ENCODE data around the gene MAP3K9.

MAP3K9 gene

GRCh38 chr14:70731447-70732239 lies 77.7 kb downstream of the MAP3K9 start:
- H3K9me3 ChIP-seq (ENCODE audit: control insufficient read depth in 5 of 5, low read length in 5 of 5): no peaks in the 10 kb centered on the region
- peaks cover 0 to 2% (median 0%) of the 10 kb centered on the region in 5 donors for H3K36me3 ChIP-seq (ENCODE audit: control insufficient read depth in 5 of 5, insufficient read depth in 5 of 5, low read length in 5 of 5)
- H3K4me3 ChIP-seq (ENCODE audit: low read depth in 1 of 5, low read length in 5 of 5): no peak overlapping the region
- H3K4me1 ChIP-seq (ENCODE audit: control insufficient read depth in 5 of 5, insufficient read depth in 5 of 5, low read length in 5 of 5): peaks cover 0 to 12% (median 0%) of the 10 kb centered on the region in 5 donors
- H3K9ac ChIP-seq (ENCODE audit: low read length in 5 of 5): no peak overlapping the region
- H3K27ac ChIP-seq (ENCODE audit: low read depth, low read length): no peak overlapping the region
- no peaks in the 10 kb centered on the region for H3K27me3 ChIP-seq (ENCODE audit: control insufficient read depth in 5 of 5, insufficient read depth in 4 of 5, low read length in 5 of 5)

- Histone ChIP-seq H3K27ac (ENCODE audit: low read depth, low read length) (no peak overlapping the region), H3K27me3 (ENCODE audit: control insufficient read depth in 5 of 5, insufficient read depth in 4 of 5, low read length in 5 of 5) (no peaks in the 10 kb centered on the region), H3K4me1 (ENCODE audit: control insufficient read depth in 5 of 5, insufficient read depth in 5 of 5, low read length in 5 of 5) (peaks cover 0 to 18% (median 0%) of the 10 kb centered on the region in 5 donors), H3K36me3 (ENCODE audit: control insufficient read depth in 5 of 5, insufficient read depth in 5 of 5, low read length in 5 of 5) (peaks cover 0 to 2% (median 0%) of the 10 kb centered on the region in 5 donors), H3K4me3 (ENCODE audit: low read depth in 1 of 5, low read length in 5 of 5) (no peak overlapping the region), H3K9me3 (ENCODE audit: control insufficient read depth in 5 of 5, low read length in 5 of 5) (no peaks in the 10 kb centered on the region), H3K9ac (ENCODE audit: low read length in 5 of 5) (no peak overlapping the region)
Observed at GRCh38 chr14:70730393-70730792, 78.9 kb downstream of the MAP3K9 start.

DNA sequence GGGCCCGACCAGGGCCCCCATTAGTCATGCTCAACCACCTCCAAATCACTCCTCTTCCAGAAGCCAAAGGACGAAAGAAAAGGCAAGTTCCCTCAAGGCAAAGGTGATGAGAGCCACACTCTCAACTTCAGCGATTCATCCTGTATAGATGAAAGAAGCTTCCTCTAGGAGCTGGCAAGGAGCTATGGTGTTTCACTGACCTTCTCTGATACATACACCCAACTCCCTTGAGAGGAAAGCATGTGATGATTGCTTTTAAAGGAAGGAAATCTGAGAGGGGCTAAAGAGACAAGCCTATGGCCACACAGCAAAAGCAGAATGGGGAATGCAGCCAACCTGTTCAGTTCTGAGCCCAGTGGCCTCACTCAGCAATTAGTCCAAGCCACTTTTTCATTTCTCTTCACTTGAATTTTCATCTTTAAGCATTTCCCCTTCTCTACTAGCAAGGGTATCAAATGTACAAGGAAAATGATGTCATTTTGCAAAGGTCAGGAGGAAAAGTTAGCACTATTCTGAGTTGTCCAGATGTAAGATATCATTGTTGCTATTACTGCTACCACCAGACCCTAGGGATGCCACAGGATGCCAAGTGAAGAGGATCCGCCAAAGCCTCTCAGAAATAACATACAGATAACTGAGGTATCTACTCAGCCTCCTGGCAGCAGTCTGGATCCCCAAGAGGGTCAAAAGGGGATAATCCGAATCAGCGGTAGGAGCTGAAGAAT lies 82.5 kb downstream of the MAP3K9 start:
- H3K9me3 ChIP-seq (ENCODE audit: control insufficient read depth in 5 of 5, low read length in 5 of 5): no peaks in the 10 kb centered on the region
- no peak overlapping the region for H3K27ac ChIP-seq (ENCODE audit: low read depth, low read length)
- H3K27me3 ChIP-seq (ENCODE audit: control insufficient read depth in 5 of 5, insufficient read depth in 4 of 5, low read length in 5 of 5): no peaks in the 10 kb centered on the region
- peaks cover 0 to under 1% (median 0%) of the 10 kb centered on the region in 5 donors for H3K36me3 ChIP-seq (ENCODE audit: control insufficient read depth in 5 of 5, insufficient read depth in 5 of 5, low read length in 5 of 5)
- H3K9ac ChIP-seq (ENCODE audit: low read length in 5 of 5): no peak overlapping the region
- H3K4me1 ChIP-seq (ENCODE audit: control insufficient read depth in 5 of 5, insufficient read depth in 5 of 5, low read length in 5 of 5): peaks cover 0 to 18% (median under 1%) of the 10 kb centered on the region in 5 donors
- no peak overlapping the region for H3K4me3 ChIP-seq (ENCODE audit: low read depth in 1 of 5, low read length in 5 of 5)

DNA sequence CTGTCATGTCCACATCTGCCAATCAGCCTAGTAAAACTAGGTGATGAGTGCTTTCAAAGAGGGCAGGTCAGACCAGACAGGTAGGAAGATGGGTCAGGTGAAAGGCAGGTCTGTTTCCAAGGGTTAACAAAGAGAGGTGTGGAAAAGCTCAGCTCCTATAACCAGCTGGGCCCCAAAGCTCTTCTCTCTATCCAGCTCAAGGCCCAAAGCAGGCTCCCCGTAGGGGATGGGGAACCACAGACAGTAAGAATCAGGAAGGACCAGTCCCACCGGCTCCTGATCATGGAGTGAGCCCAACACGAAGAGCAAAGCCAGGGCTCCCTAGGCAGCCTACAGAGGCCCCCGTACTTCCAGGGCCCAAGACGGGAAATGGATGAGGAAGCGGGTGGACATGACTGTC lies 84.4 kb downstream of the MAP3K9 start:
- H3K9ac ChIP-seq (ENCODE audit: low read length in 5 of 5): no peak overlapping the region
- H3K27ac ChIP-seq (ENCODE audit: low read depth, low read length): no peak overlapping the region
- no peaks in the 10 kb centered on the region for H3K9me3 ChIP-seq (ENCODE audit: control insufficient read depth in 5 of 5, low read length in 5 of 5)
- H3K4me1 ChIP-seq (ENCODE audit: control insufficient read depth in 5 of 5, insufficient read depth in 5 of 5, low read length in 5 of 5): peaks cover 0 to 18% (median 10%) of the 10 kb centered on the region in 5 donors
- H3K36me3 ChIP-seq (ENCODE audit: control insufficient read depth in 5 of 5, insufficient read depth in 5 of 5, low read length in 5 of 5): no peaks in the 10 kb centered on the region
- H3K4me3 ChIP-seq (ENCODE audit: low read depth in 1 of 5, low read length in 5 of 5): no peak overlapping the region
- no peaks in the 10 kb centered on the region for H3K27me3 ChIP-seq (ENCODE audit: control insufficient read depth in 5 of 5, insufficient read depth in 4 of 5, low read length in 5 of 5)

- H3K9me3 ChIP-seq (ENCODE audit: control insufficient read depth in 5 of 5, low read length in 5 of 5): no peaks in the 10 kb centered on the region
- no peak overlapping the region for H3K9ac ChIP-seq (ENCODE audit: low read length in 5 of 5)
- no peak overlapping the region for H3K27ac ChIP-seq (ENCODE audit: low read depth, low read length)
- no peak overlapping the region for H3K4me3 ChIP-seq (ENCODE audit: low read depth in 1 of 5, low read length in 5 of 5)
- no peaks in the 10 kb centered on the region for H3K27me3 ChIP-seq (ENCODE audit: control insufficient read depth in 5 of 5, insufficient read depth in 4 of 5, low read length in 5 of 5)
- no peaks in the 10 kb centered on the region for H3K36me3 ChIP-seq (ENCODE audit: control insufficient read depth in 5 of 5, insufficient read depth in 5 of 5, low read length in 5 of 5)
- H3K4me1 ChIP-seq (ENCODE audit: control insufficient read depth in 5 of 5, insufficient read depth in 5 of 5, low read length in 5 of 5): peaks cover 0 to 18% (median 10%) of the 10 kb centered on the region in 5 donors
Observed at GRCh38 chr14:70724110-70724509, 85.2 kb downstream of the MAP3K9 start.

GRCh38 chr14:70723276-70723675 lies 86.0 kb downstream of the MAP3K9 start:
- Histone ChIP-seq H3K27ac (ENCODE audit: low read depth, low read length) (no peak overlapping the region), H3K4me1 (ENCODE audit: control insufficient read depth in 5 of 5, insufficient read depth in 5 of 5, low read length in 5 of 5) (peaks cover 0 to 18% (median 10%) of the 10 kb centered on the region in 5 donors)

DNA sequence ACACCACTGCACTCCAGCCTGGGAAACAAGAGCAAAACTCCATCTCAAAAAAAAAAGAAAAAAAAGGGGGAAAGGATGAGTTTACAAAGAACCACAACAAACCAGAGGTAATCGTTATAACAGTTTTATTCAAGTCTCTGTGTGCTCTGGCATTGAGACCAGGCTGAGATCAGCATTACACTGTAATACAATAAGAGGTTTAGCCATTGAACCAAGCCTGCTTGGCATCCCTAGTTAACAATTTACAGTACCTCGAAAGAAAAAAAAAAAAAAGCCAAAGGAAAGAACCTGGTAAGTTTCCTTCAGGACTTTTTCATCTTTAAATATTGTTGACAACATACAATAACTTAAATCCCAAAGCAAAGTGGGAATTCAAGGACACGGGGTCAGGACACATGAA lies 86.9 kb downstream of the MAP3K9 start:
- Histone ChIP-seq H3K36me3 (ENCODE audit: control insufficient read depth in 5 of 5, insufficient read depth in 5 of 5, low read length in 5 of 5) (no peaks in the 10 kb centered on the region), H3K4me1 (ENCODE audit: control insufficient read depth in 5 of 5, insufficient read depth in 5 of 5, low read length in 5 of 5) (peaks cover 0 to 15% (median 10%) of the 10 kb centered on the region in 5 donors), H3K27me3 (ENCODE audit: control insufficient read depth in 5 of 5, insufficient read depth in 4 of 5, low read length in 5 of 5) (no peaks in the 10 kb centered on the region), H3K27ac (ENCODE audit: low read depth, low read length) (no peak overlapping the region), H3K9me3 (ENCODE audit: control insufficient read depth in 5 of 5, low read length in 5 of 5) (no peaks in the 10 kb centered on the region), H3K9ac (ENCODE audit: low read length in 5 of 5) (no peak overlapping the region), H3K4me3 (ENCODE audit: low read depth in 1 of 5, low read length in 5 of 5) (no peak overlapping the region)

More at GRCh38 chr14:70723276-70723675, 86.0 kb downstream of the MAP3K9 start:
- Histone ChIP-seq H3K9me3 (ENCODE audit: control insufficient read depth in 5 of 5, low read length in 5 of 5) (no peaks in the 10 kb centered on the region), H3K4me3 (ENCODE audit: low read depth in 1 of 5, low read length in 5 of 5) (no peak overlapping the region), H3K27me3 (ENCODE audit: control insufficient read depth in 5 of 5, insufficient read depth in 4 of 5, low read length in 5 of 5) (no peaks in the 10 kb centered on the region), H3K36me3 (ENCODE audit: control insufficient read depth in 5 of 5, insufficient read depth in 5 of 5, low read length in 5 of 5) (no peaks in the 10 kb centered on the region), H3K9ac (ENCODE audit: low read length in 5 of 5) (no peak overlapping the region)

GRCh38 chr14:70721542-70721941 lies 87.8 kb downstream of the MAP3K9 start:
- no peaks in the 10 kb centered on the region for H3K36me3 ChIP-seq (ENCODE audit: control insufficient read depth in 5 of 5, insufficient read depth in 5 of 5, low read length in 5 of 5)
- peaks cover 0 to 11% (median 8%) of the 10 kb centered on the region in 5 donors for H3K4me1 ChIP-seq (ENCODE audit: control insufficient read depth in 5 of 5, insufficient read depth in 5 of 5, low read length in 5 of 5)
- no peak overlapping the region for H3K9ac ChIP-seq (ENCODE audit: low read length in 5 of 5)
- no peaks in the 10 kb centered on the region for H3K27me3 ChIP-seq (ENCODE audit: control insufficient read depth in 5 of 5, insufficient read depth in 4 of 5, low read length in 5 of 5)
- no peak overlapping the region for H3K4me3 ChIP-seq (ENCODE audit: low read depth in 1 of 5, low read length in 5 of 5)
- H3K9me3 ChIP-seq (ENCODE audit: control insufficient read depth in 5 of 5, low read length in 5 of 5): no peaks in the 10 kb centered on the region
- H3K27ac ChIP-seq (ENCODE audit: low read depth, low read length): no peak overlapping the region

DNA sequence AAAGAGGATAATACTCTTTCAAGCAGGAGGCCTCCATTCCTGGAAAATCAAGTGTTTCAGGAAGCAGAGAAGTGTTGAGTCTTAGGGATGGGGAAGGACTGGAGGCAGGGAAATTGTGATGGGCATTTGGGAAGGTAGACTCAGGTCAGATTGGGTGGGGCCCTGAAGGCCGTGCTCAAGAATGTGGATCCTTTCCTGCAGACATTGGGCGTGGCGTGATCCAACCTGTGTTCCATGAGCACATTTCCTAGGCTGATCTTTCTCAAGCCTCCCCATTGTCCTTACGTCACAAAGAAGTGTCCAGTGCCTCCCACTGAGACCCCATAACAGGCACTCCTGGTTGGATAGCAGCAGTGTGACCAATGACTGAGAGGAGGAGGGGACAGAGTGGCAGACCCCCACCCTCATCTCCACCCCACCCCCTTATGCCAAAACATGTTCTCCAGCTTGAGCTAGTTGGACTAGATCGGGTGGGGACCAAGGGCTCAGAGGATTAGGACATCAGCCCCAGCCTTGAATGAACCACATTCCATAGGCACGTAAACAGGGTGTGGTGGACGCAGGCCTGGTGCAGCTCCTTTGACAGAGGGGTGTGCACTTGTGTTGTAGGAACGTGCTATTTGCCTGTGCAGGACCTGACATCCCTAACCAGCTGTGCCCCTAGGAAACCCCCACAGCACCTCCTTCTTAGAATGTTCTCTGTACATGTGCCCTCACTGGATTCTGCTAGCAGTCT lies 90.8 kb downstream of the MAP3K9 start:
- H3K36me3 ChIP-seq (ENCODE audit: control insufficient read depth in 5 of 5, insufficient read depth in 5 of 5, low read length in 5 of 5): no peaks in the 10 kb centered on the region
- H3K27me3 ChIP-seq (ENCODE audit: control insufficient read depth in 5 of 5, insufficient read depth in 4 of 5, low read length in 5 of 5): no peaks in the 10 kb centered on the region
- H3K27ac ChIP-seq (ENCODE audit: low read depth, low read length): no peak overlapping the region
- no peak overlapping the region for H3K9ac ChIP-seq (ENCODE audit: low read length in 5 of 5)
- H3K9me3 ChIP-seq (ENCODE audit: control insufficient read depth in 5 of 5, low read length in 5 of 5): no peaks in the 10 kb centered on the region
- H3K4me1 ChIP-seq (ENCODE audit: control insufficient read depth in 5 of 5, insufficient read depth in 5 of 5, low read length in 5 of 5): peaks cover 0 to 10% (median 8%) of the 10 kb centered on the region in 5 donors
- H3K4me3 ChIP-seq (ENCODE audit: low read depth in 1 of 5, low read length in 5 of 5): no peak overlapping the region
